ENCODE data around the gene PSMD11. TPM values are rescaled to one million over a fixed set of nuclear protein-coding genes. Genes with fewer than 3 reads are reported as not detected.

The PSMD11 gene
- total and polyA plus RNA-seq, 2 donors (not counting 3 experiments of a cell fraction or from before 2014, with no cell fraction given), result 59.4 to 153 TPM

DNA sequence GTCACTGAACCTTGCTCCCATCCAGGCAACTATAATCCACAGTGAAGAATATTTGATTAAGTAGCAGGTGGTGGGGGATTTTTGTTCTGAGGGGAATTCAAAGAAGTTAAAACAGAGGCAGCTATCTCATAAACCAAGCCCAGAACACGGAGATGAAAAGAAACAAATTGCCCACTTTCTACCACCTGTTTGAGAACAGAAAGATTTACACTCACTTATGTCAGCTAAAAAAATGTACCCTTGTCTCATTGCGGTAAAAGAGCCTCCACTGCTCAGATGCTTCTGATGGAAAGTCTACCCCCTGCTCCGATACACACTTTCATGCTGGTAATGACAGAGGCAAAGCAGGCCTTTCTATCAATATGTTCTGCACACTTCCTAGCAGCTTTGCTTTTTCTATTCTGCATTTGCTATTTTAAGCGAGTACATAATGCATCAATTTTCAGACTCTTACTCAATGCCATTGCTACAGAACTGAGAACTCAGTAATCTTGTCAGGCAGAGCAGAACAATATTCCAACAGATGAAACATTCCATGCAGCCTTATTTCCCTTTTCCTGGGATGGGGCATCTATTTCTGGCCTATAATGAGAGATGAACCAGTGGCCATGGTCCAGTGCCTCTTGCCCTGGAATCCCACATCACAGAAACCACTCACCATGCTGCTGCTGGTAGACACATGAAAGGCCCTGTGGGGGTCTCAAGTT is 71.5 kb downstream of the PSMD11 start:
- H4K20me1 ChIP-seq (replicated peaks; ENCODE audit: control insufficient read depth, extremely low read depth, insufficient read depth, low read length), result no peaks in the 10 kb centered on the region
- no peak for TF ChIP-seq MYC (IDR thresholded peaks at IDR 0.05; ENCODE audit: low read depth, low read length)
- no peak for TF ChIP-seq JUN (IDR thresholded peaks at IDR 0.05; ENCODE audit: borderline replicate concordance, insufficient read depth, insufficient read length, low read depth)
- TF ChIP-seq CTCF (IDR thresholded peaks at IDR 0.05; ENCODE audit: extremely low read depth in 1 of 2, insufficient read depth in 1 of 2, low read depth in 1 of 2, low read length in 2 of 2), result no peak
- TF ChIP-seq POLR2A (IDR thresholded peaks at IDR 0.05; ENCODE audit: low read depth, low read length), result no peak
- no peak for TF ChIP-seq GATA2 (IDR thresholded peaks at IDR 0.05; ENCODE audit: insufficient read depth, insufficient read length, low read depth, low read length)
- no peak for TF ChIP-seq POLR2AphosphoS5 (IDR thresholded peaks at IDR 0.05; ENCODE audit: insufficient read depth, low read depth, low read length)
- TF ChIP-seq FOS (IDR thresholded peaks at IDR 0.05; ENCODE audit: borderline replicate concordance, insufficient read depth, low read length), result no peak
- no peak for TF ChIP-seq EZH2 (IDR thresholded peaks at IDR 0.05; ENCODE audit: borderline replicate concordance, low read depth, low read length, severe bottlenecking)
- TF ChIP-seq, protein P1, sequence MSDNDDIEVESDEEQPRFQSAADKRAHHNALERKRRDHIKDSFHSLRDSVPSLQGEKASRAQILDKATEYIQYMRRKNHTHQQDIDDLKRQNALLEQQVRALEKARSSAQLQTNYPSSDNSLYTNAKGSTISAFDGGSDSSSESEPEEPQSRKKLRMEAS (IDR thresholded peaks at IDR 0.05; ENCODE audit: insufficient read depth, insufficient read length), result no peak
- no peaks in the 10 kb centered on the region for H3K36me3 ChIP-seq (ENCODE audit: control insufficient read depth in 2 of 2, extremely low read depth in 1 of 2, insufficient read depth in 2 of 2, low read length in 2 of 2)
- intact Hi-C loops (cut with micrococcal nuclease) (no loop called here), dilution Hi-C loops (cut with MboI; ENCODE audit: extremely low pct_ligation_motif_present, low sequenced_read_pairs) (no loop called here)
- CTCF ChIA-PET, result no interaction called here
- no peak overlapping the region for H3K4me2 ChIP-seq (ENCODE audit: insufficient read depth, low read length)
- no peaks in the 10 kb centered on the region for H3K9me1 ChIP-seq (replicated peaks; ENCODE audit: control insufficient read depth, extremely low read depth, insufficient read depth, low read length)
- H3K27ac ChIP-seq (ENCODE audit: insufficient read depth, low read depth, low read length), result no peak overlapping the region
- no TSS peak for BruUV-seq (replicated peaks)
- DNase-seq (ENCODE audit: low read depth, low spot score) (no peak), FAIRE-seq (peak; percentile 4)
- no peak overlapping the region for H3K4me3 ChIP-seq (replicated peaks in 1 of 3; ENCODE audit: insufficient read depth in 1 of 3, low read depth in 1 of 3, low read length in 3 of 3)
- no peaks in the 10 kb centered on the region for H3K79me2 ChIP-seq (ENCODE audit: control insufficient read depth, insufficient read depth, low read length)
- H3K4me1 ChIP-seq (ENCODE audit: control insufficient read depth, extremely low read depth, insufficient read depth, low read length), result peaks cover 18% of the 10 kb centered on the region
- H3K27me3 ChIP-seq (ENCODE audit: control insufficient read depth in 2 of 2, insufficient read depth in 2 of 2, low read length in 2 of 2), result no peaks in the 10 kb centered on the region
- POLR2A ChIA-PET, result no interaction called here
- no peaks in the 10 kb centered on the region for H3K9me3 ChIP-seq (replicated peaks; ENCODE audit: control insufficient read depth, insufficient read depth, low read length)
- H3K9ac ChIP-seq (replicated peaks; ENCODE audit: extremely low read depth, insufficient read depth, low read length), result no peak overlapping the region
- no peak overlapping the region for H2AFZ ChIP-seq (ENCODE audit: low read depth, low read length)
